ENCODE data around the gene AGXT.

DNA sequence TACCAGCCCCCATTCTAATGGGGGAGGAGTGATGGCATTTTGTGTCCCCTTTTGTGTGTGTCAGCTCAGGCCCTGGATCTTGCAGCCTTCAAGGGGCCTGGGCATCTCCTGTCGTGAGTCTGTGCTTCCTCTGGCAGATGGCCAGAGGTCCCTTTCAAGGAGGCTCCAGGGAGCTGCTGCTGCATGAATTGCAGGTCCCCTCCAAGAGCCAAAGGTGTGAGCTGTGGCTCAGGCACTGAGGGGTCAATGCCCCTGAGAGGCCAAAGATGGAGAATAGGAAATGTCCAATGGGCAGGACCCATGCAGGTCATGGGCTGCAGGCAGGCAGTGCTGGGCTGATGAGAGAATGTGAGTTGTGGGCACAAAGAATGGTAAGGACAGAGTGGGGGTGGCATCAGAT is 16.9 kb downstream of the AGXT start:
- TF ChIP-seq, protein P1, sequence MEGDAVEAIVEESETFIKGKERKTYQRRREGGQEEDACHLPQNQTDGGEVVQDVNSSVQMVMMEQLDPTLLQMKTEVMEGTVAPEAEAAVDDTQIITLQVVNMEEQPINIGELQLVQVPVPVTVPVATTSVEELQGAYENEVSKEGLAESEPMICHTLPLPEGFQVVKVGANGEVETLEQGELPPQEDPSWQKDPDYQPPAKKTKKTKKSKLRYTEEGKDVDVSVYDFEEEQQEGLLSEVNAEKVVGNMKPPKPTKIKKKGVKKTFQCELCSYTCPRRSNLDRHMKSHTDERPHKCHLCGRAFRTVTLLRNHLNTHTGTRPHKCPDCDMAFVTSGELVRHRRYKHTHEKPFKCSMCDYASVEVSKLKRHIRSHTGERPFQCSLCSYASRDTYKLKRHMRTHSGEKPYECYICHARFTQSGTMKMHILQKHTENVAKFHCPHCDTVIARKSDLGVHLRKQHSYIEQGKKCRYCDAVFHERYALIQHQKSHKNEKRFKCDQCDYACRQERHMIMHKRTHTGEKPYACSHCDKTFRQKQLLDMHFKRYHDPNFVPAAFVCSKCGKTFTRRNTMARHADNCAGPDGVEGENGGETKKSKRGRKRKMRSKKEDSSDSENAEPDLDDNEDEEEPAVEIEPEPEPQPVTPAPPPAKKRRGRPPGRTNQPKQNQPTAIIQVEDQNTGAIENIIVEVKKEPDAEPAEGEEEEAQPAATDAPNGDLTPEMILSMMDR (conservative IDR thresholded peaks at IDR 0.05): no peak
- no peak for TF ChIP-seq ZFX (IDR thresholded peaks at IDR 0.05)

All from C4-2B (cell line).